Parathyroid adenoma (tissue), 2 donors: ENCODE measurements around the gene PTPN2.

Experiments
- H2AFZ ChIP-seq: fragments of 300-600 bp; sonication (generic); one replicate; pipeline ENCODE4 v1.7.0; 2017; ENCODE audit warnings: antibody characterized with exemption, mild to moderate bottlenecking
- H3K27ac ChIP-seq: fragments of 300-600 bp; sonication (generic); one replicate; pipeline ENCODE4 v1.7.0; 2017
- H3K27me3 ChIP-seq: fragments of 300-600 bp; sonication (generic); one replicate; pipeline ENCODE4 v1.7.0; 2017; ENCODE audit warnings: low read length; ENCODE audit not compliant: control insufficient read depth, insufficient read depth
- H3K36me3 ChIP-seq: fragments of 300-600 bp; sonication (generic); one replicate; pipeline ENCODE4 v1.7.0; 2017; ENCODE audit warnings: low read length; ENCODE audit not compliant: control insufficient read depth, insufficient read depth
- H3K4me1 ChIP-seq: fragments of 300-600 bp; sonication (generic); one replicate; pipeline ENCODE4 v1.7.0; 2017; ENCODE audit warnings: control low read depth
- H3K4me2 ChIP-seq: fragments of 300-600 bp; sonication (generic); one replicate; pipeline ENCODE4 v1.7.0; 2017; ENCODE audit warnings: low read length
- H3K4me3 ChIP-seq: fragments of 300-600 bp; sonication (generic); one replicate; pipeline ENCODE4 v1.7.0; 2017; ENCODE audit warnings: low read depth, low read length
- H3K79me2 ChIP-seq: fragments of 300-600 bp; sonication (generic); one replicate; pipeline ENCODE4 v1.7.0; 2017; ENCODE audit warnings: control low read depth
- H3K9ac ChIP-seq: fragments of 300-600 bp; sonication (generic); one replicate; pipeline ENCODE4 v1.7.0; 2017; ENCODE audit warnings: mild to moderate bottlenecking
- H3K9me3 ChIP-seq: fragments of 300-600 bp; sonication (generic); one replicate; pipeline ENCODE4 v1.7.0; 2017; ENCODE audit warnings: low read length; ENCODE audit not compliant: control insufficient read depth
- TF ChIP-seq, protein P1 (sequence below): fragments of 300-600 bp; sonication (generic); IDR thresholded peaks from one replicate; pipeline ENCODE4 v1.7.0; 2017; ENCODE audit warnings: antibody characterized with exemption, mild to moderate bottlenecking
- donor health status: primary hyperparathyroidism.

The PTPN2 gene

DNA sequence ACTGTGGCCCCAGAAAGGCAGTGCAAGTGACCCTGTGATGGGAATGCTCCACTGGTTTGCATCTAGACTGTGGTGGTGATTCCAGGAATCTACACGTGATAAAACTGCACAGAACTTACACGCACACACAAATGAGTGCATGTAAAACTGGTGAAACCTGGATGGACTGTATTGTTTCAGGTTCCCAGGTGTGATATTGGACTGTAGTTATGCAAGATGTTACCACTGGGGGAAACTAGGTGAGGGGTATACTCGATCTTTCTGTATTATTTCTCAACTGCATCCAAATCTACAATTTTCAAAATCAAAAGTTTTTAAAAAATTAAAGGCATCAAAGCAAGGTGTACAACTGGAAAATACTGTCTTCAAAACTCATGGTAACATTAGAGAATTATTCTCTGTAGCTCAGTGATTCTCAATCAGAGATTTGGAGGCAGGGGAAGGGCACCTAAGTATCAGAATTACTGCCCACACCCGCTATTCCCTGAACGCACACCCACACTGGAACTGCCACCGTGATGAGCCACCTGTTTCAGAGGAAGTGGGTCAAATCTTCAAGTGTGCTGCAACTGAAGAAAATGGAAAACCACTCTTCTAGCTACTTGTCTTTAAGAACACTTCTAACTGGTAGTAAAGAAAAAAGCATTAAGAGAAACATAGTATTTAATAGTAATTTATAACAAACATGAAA is 26.7 kb downstream of the PTPN2 start:
- Histone ChIP-seq H3K4me3 (no peak overlapping the region), H3K9me3 (no peaks in the 10 kb centered on the region), H3K27ac (no peak overlapping the region), H3K27me3 (no peaks in the 10 kb centered on the region), H3K4me1 (no peaks in the 10 kb centered on the region), H3K79me2 (peaks cover 35% of the 10 kb centered on the region), H3K36me3 (no peaks in the 10 kb centered on the region), H3K4me2 (no peak overlapping the region), H3K9ac (no peak overlapping the region), H2AFZ (no peak overlapping the region)
- TF ChIP-seq, protein P1, sequence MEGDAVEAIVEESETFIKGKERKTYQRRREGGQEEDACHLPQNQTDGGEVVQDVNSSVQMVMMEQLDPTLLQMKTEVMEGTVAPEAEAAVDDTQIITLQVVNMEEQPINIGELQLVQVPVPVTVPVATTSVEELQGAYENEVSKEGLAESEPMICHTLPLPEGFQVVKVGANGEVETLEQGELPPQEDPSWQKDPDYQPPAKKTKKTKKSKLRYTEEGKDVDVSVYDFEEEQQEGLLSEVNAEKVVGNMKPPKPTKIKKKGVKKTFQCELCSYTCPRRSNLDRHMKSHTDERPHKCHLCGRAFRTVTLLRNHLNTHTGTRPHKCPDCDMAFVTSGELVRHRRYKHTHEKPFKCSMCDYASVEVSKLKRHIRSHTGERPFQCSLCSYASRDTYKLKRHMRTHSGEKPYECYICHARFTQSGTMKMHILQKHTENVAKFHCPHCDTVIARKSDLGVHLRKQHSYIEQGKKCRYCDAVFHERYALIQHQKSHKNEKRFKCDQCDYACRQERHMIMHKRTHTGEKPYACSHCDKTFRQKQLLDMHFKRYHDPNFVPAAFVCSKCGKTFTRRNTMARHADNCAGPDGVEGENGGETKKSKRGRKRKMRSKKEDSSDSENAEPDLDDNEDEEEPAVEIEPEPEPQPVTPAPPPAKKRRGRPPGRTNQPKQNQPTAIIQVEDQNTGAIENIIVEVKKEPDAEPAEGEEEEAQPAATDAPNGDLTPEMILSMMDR = no peak

DNA sequence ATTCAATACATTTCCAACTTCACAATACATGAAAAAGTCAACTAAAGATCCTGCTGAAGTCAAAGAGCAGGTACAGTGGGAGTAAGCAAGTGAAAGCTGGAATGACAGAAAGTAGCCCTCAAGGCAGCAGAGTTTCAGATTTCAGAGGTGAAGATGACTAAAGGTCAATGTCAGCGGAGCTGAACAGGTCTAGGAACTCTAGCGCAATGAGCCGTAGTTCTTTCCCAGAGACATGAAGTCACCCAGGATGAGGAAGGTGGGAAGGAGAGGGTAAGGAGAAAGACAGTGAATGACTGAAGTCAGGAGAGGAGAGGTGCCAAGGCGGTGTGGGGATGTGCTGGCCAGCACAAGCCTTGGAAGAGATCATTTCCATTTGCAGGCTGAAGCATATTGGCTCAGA is 28.1 kb downstream of the PTPN2 start:
- H3K9ac ChIP-seq = no peak overlapping the region
- H3K9me3 ChIP-seq = no peaks in the 10 kb centered on the region
- H3K27me3 ChIP-seq = no peaks in the 10 kb centered on the region
- H3K27ac ChIP-seq = no peak overlapping the region
- no peak overlapping the region for H3K4me2 ChIP-seq
- H3K4me3 ChIP-seq = no peak overlapping the region
- peaks cover 35% of the 10 kb centered on the region for H3K79me2 ChIP-seq
- H3K36me3 ChIP-seq = no peaks in the 10 kb centered on the region
- TF ChIP-seq, protein P1 = no peak
- H2AFZ ChIP-seq = no peak overlapping the region
- H3K4me1 ChIP-seq = no peaks in the 10 kb centered on the region

DNA sequence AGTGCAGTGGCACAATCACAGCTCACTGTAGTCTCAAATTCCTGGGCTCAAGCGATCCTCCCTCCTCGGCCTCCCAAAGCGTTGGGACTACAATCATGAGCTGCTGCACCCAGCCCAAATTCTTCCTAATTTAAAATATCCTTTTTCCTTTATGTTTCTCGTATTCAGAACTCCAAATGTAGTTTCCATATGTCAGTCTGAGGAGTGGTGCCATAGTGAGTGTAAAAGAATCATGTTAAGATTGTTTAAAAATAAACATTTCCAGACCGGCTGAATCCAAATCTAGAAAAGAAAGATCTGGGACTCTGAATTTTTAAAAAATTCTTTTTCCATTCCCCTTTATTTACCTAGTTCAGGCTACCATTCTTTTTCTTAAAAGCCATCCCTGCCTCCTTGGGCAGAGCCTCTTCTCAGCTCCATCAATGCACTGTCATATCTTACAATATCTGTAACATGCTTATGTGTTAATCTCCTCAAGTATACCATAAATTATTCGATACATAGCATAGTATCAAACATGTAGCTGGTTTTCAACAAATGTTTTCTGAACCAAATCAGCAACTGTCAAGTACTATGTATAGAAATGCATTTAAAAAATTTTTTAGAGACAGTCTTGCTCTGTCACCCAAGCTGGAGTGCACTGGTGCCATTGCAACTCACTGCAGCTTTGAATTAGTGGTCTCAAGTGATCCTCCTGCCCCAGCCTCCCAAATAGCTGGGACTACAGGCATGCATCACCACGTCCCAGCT is 31.3 kb downstream of the PTPN2 start:
- H3K9ac ChIP-seq = no peak overlapping the region
- H3K4me2 ChIP-seq = no peak overlapping the region
- no peak overlapping the region for H3K27ac ChIP-seq
- TF ChIP-seq, protein P1 = no peak
- no peaks in the 10 kb centered on the region for H3K4me1 ChIP-seq
- H3K4me3 ChIP-seq = no peak overlapping the region
- H2AFZ ChIP-seq = no peak overlapping the region
- no peaks in the 10 kb centered on the region for H3K9me3 ChIP-seq
- H3K79me2 ChIP-seq = peaks cover 37% of the 10 kb centered on the region
- no peaks in the 10 kb centered on the region for H3K27me3 ChIP-seq
- no peaks in the 10 kb centered on the region for H3K36me3 ChIP-seq

DNA sequence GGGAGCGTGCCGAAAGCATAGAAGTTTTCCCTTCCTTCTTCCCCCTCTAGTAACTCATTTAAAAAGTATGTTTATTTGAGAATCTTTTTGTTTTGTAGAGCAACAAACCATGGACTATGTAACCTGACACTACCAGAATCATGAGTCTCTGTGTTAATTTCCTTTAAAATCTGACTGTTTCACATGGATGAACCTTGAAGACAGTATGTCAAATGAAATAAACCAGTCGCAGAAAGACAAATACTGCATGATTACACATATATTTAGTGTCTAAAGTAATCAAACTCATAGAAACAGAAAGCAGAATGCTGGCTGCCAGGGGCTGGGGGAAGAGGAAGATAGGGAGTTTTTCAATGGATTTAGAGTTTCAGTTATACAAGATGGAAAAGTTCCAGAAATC is 32.3 kb downstream of the PTPN2 start:
- Histone ChIP-seq H2AFZ (no peak overlapping the region), H3K9me3 (no peaks in the 10 kb centered on the region), H3K4me1 (no peaks in the 10 kb centered on the region), H3K36me3 (no peaks in the 10 kb centered on the region), H3K4me2 (no peak overlapping the region), H3K79me2 (peaks cover 37% of the 10 kb centered on the region), H3K27me3 (no peaks in the 10 kb centered on the region), H3K9ac (no peak overlapping the region), H3K4me3 (no peak overlapping the region), H3K27ac (no peak overlapping the region)
- TF ChIP-seq, protein P1 = no peak
